M059J (cell line): ENCODE results near the gene ZNF614. TPM values are rescaled to one million over a fixed set of nuclear protein-coding genes. Genes with fewer than 3 reads are reported as not detected.
"Not testable (repeated sequence)": the region's sequence is repeated elsewhere in the genome, so short reads cannot be mapped to it uniquely, and the experiment has no call there.

ENCODE experiments used
- DNase-seq: peaks from one replicate; pipeline ENCODE4 v3.0.0-alpha.2; 2012; ENCODE audit warnings: low read depth
- total RNA-seq: library from RNA; depleted of rRNA; stranded (reverse); fragments of >200 nt; shearing (Covaris generic); gene quantifications from 2 replicates; pipeline ENCODE4 v1.2.3, GENCODE V29; 2014; rRNA removed

The ZNF614 gene
- total RNA-seq, 1 experiment from 2014 or later, result 16.3 TPM

- peak; percentile 94 for DNase-seq
These were observed 41.6 kb downstream of the ZNF614 start, which contains the start of gene ZNF350 for GRCh38 chr19:51986309-51987291. TSS of gene ZNF350 (minus strand) at chr19:51986840. CDS start at chr19:51974360, 12,480 bp downstream.

GRCh38 chr19:51983361-51983760, 44.8 kb downstream of the ZNF614 start:
- DNase-seq, result no peak

- not testable (repeated sequence) for DNase-seq
These were observed 47.3 kb downstream of the ZNF614 start for GRCh38 chr19:51980926-51981325.

- no peak for DNase-seq
These were observed 48.0 kb downstream of the ZNF614 start for GRCh38 chr19:51980116-51980736.

- peak; percentile 29 for DNase-seq
These were observed 49.3 kb downstream of the ZNF614 start for GRCh38 chr19:51978882-51979281.

GRCh38 chr19:51977346-51977745, 50.8 kb downstream of the ZNF614 start:
- DNase-seq, result no peak

- no peak for DNase-seq
These were observed 51.3 kb downstream of the ZNF614 start for GRCh38 chr19:51976852-51977251.

GRCh38 chr19:51975787-51976186, 52.4 kb downstream of the ZNF614 start:
- not testable (repeated sequence) for DNase-seq

- peak; percentile 22 for DNase-seq
These were observed 56.6 kb downstream of the ZNF614 start for GRCh38 chr19:51971624-51972023.

- DNase-seq, result no peak
These were observed 57.5 kb downstream of the ZNF614 start for GRCh38 chr19:51970718-51971117.

GRCh38 chr19:51965583-51965982, 62.6 kb downstream of the ZNF614 start:
- DNase-seq, result no peak

Other genes with a start within 250 kb of the ZNF614 start
- gene FPR3, start 233.2 kb downstream of the ZNF614 start, total RNA-seq, result 0.10 and 0.22 TPM in 2 replicates
- 0.69 and 1.5 TPM in 2 replicates for gene ZNF577, start 140.4 kb downstream of the ZNF614 start, total RNA-seq
- gene ZNF649, start 123.4 kb downstream of the ZNF614 start, total RNA-seq, result 5.0 and 5.2 TPM in 2 replicates
- 4.3 and 8.1 TPM in 2 replicates for gene ZNF613, start 100.9 kb downstream of the ZNF614 start, total RNA-seq
- gene ZNF350, start 41.5 kb downstream of the ZNF614 start, total RNA-seq, result 4.0 and 9.3 TPM in 2 replicates
- 2.0 and 5.7 TPM in 2 replicates for gene ZNF615, start 20.2 kb downstream of the ZNF614 start, total RNA-seq
- 4.5 and 5.1 TPM in 2 replicates for gene ZNF432, start 20.5 kb upstream of the ZNF614 start, total RNA-seq
- gene ZNF841, start 67.4 kb upstream of the ZNF614 start, total RNA-seq, result 18.4 and 33.3 TPM in 2 replicates
- gene ZNF616, start 111.6 kb upstream of the ZNF614 start, total RNA-seq, result 8.0 and 8.9 TPM in 2 replicates
- 12.0 and 12.8 TPM in 2 replicates for gene ZNF836, start 143.2 kb upstream of the ZNF614 start, total RNA-seq
- 152 and 204 TPM in 2 replicates for gene PPP2R1A, start 161.7 kb upstream of the ZNF614 start, total RNA-seq
- 23.9 and 24.6 TPM in 2 replicates for gene ZNF766, start 241.2 kb upstream of the ZNF614 start, total RNA-seq